ENCODE data around the gene ABCA2. TPM values are rescaled to one million over a fixed set of nuclear protein-coding genes. Genes with fewer than 3 reads are reported as not detected.

Gene ABCA2
- total RNA-seq, 4 donors from 2014 or later: 10.4 to 44.7 (median 33.4) TPM

GRCh38 chr9:137069508-137070091, 41.6 kb upstream of the ABCA2 start:
- peaks cover 41% of the 10 kb centered on the region for H3K4me1 ChIP-seq
- H3K27me3 ChIP-seq: peaks cover 18% of the 10 kb centered on the region
- H3K36me3 ChIP-seq: no peaks in the 10 kb centered on the region
- WGBS: 20% methylated on average over 5 of the region's 52 CpGs
- DNase-seq (ENCODE audit: low spot score in 2 of 2): peak in 1 of 2 donors; percentile 65
- H3K9me3 ChIP-seq: no peaks in the 10 kb centered on the region
- H3K4me3 ChIP-seq: peak overlapping the region; percentile 56
- TF ChIP-seq EP300 (IDR thresholded peaks at IDR 0.05) (no peak), POLR2A (IDR thresholded peaks at IDR 0.05) (no peak), POLR2AphosphoS5 (IDR thresholded peaks at IDR 0.05) (no peak), CTCF (IDR thresholded peaks at IDR 0.05) (no peak)
- no peak overlapping the region for H3K27ac ChIP-seq

GRCh38 chr9:137068539-137069507, 40.8 kb upstream of the ABCA2 start:
- Histone ChIP-seq H3K4me1 (peaks cover 49% of the 10 kb centered on the region), H3K27me3 (peaks cover 18% of the 10 kb centered on the region), H3K27ac (no peak overlapping the region), H3K36me3 (no peaks in the 10 kb centered on the region), H3K4me3 (peak overlapping the region; percentile 56), H3K9me3 (no peaks in the 10 kb centered on the region)
- TF ChIP-seq POLR2A (IDR thresholded peaks at IDR 0.05) (no peak), POLR2AphosphoS5 (IDR thresholded peaks at IDR 0.05) (no peak), EP300 (IDR thresholded peaks at IDR 0.05) (no peak), CTCF (IDR thresholded peaks at IDR 0.05) (no peak)
- WGBS: 75% methylated on average over 4 of the region's 17 CpGs
- peak in 1 of 2 donors; percentile 60 for DNase-seq (ENCODE audit: low spot score in 2 of 2)

GRCh38 chr9:137067860-137068538, 40.0 kb upstream of the ABCA2 start:
- Histone ChIP-seq H3K9me3 (no peaks in the 10 kb centered on the region), H3K4me3 (no peak overlapping the region), H3K27me3 (peaks cover 18% of the 10 kb centered on the region), H3K4me1 (peaks cover 57% of the 10 kb centered on the region), H3K27ac (no peak overlapping the region), H3K36me3 (no peaks in the 10 kb centered on the region)
- TF ChIP-seq POLR2A (IDR thresholded peaks at IDR 0.05) (no peak), CTCF (IDR thresholded peaks at IDR 0.05) (peak; percentile 59 to 73)
- WGBS: 37% methylated on average over 6 of the region's 12 CpGs
- no peak for DNase-seq (ENCODE audit: low spot score in 2 of 2)

- WGBS: 94% methylated on average over 21 of the region's 26 CpGs
- Histone ChIP-seq H3K9me3 (no peaks in the 10 kb centered on the region), H3K27me3 (peaks cover 18% of the 10 kb centered on the region), H3K36me3 (no peaks in the 10 kb centered on the region), H3K27ac (no peak overlapping the region), H3K4me3 (no peak overlapping the region), H3K4me1 (peaks cover 72% of the 10 kb centered on the region)
- no peak for TF ChIP-seq POLR2AphosphoS5 (IDR thresholded peaks at IDR 0.05)
- no peak for TF ChIP-seq CTCF (IDR thresholded peaks at IDR 0.05)
- no peak for DNase-seq (ENCODE audit: low spot score in 2 of 2)
These were observed 38.2 kb upstream of the ABCA2 start for GRCh38 chr9:137066096-137066861.
